H1 (cell line): Measurements from ENCODE around the gene LEMD2. TPM values are rescaled to one million over a fixed set of nuclear protein-coding genes. Genes with fewer than 3 reads are reported as not detected.

Experiments used
- CTCF ChIA-PET: fragments of 300-600 bp; sonication (Branson Sonifier 250); formaldehyde crosslinking; loops from one replicate; lab custom pipeline; 2021; ENCODE audit not compliant: partially characterized antibody; lab: Charles Lee
- POLR2A ChIA-PET: fragments of 300-600 bp; sonication (Branson Sonifier 250); formaldehyde crosslinking; loops from one replicate; lab custom pipeline; 2021; ENCODE audit warnings: inconsistent platforms; ENCODE audit not compliant: partially characterized antibody; lab: Charles Lee
- DNase-seq, 2 experiments: peaks; one replicate each; pipeline versions ENCODE4 v3.0.0 to v3.0.0-alpha.2; 2010 to 2022; ENCODE audit warnings: low spot score in 2 of 2, low read depth in 1 of 2, mixed read lengths in 1 of 2
- FAIRE-seq: peaks from 2 replicates; lab custom pipeline; 2011; peaks lifted over from hg19 to GRCh38; lab: Jason Lieb, UNC
- H2AFZ ChIP-seq: 2 replicates; pipeline ENCODE4 v1.8.1; 2012; ENCODE audit warnings: low read length, inconsistent platforms
- H2AK5ac ChIP-seq: 2 replicates; pipeline ENCODE4 v1.6.1; 2013; ENCODE audit warnings: low read depth, low read length
- H2BK120ac ChIP-seq: replicated peaks from 2 replicates; pipeline ENCODE3; 2013; ENCODE audit warnings: low read depth, low read length, inconsistent platforms
- H2BK12ac ChIP-seq: 2 replicates; pipeline ENCODE4 v1.6.1; 2013; ENCODE audit warnings: low read depth, low read length
- H2BK15ac ChIP-seq: 2 replicates; pipeline ENCODE4 v1.6.1; 2013; ENCODE audit warnings: low read length
- H2BK20ac ChIP-seq: 2 replicates; pipeline ENCODE4 v1.6.1; 2013; ENCODE audit warnings: low read length
- H2BK5ac ChIP-seq: 2 replicates; pipeline ENCODE4 v1.6.1; 2013; ENCODE audit warnings: low read depth, low read length
- H3K14ac ChIP-seq: 2 replicates; pipeline ENCODE4 v1.6.1; 2013; ENCODE audit warnings: inconsistent platforms; ENCODE audit not compliant: insufficient read length
- H3K18ac ChIP-seq: 2 replicates; pipeline ENCODE4 v1.6.1; 2013; ENCODE audit warnings: low read length; ENCODE audit errors: extremely low read depth
- H3K23ac ChIP-seq: 2 replicates; pipeline ENCODE4 v1.6.1; 2013; ENCODE audit warnings: inconsistent platforms; ENCODE audit not compliant: insufficient read length
- H3K23me2 ChIP-seq: 2 replicates; pipeline ENCODE4 v1.6.1; 2013; ENCODE audit warnings: low read depth, low read length
- H3K27ac ChIP-seq: 2 replicates; pipeline ENCODE4 v1.6.1; 2011; ENCODE audit warnings: low read depth, low read length, inconsistent platforms
- H3K27me3 ChIP-seq, 4 experiments: replicated peaks in 1 of 4; 1 replicate in 1 of 4; 2 replicates in 3 of 4; pipeline versions ENCODE4 v1.6.1 to v1.8.1; 2011 to 2013; ENCODE audit warnings: low read length in 3 of 4, mild to moderate bottlenecking in 3 of 4, inconsistent platforms in 2 of 4, mixed read lengths in 2 of 4, moderate library complexity in 1 of 4; ENCODE audit not compliant: control insufficient read depth in 3 of 4, insufficient read depth in 3 of 4; ENCODE audit errors: extremely low read depth in 1 of 4
- H3K36me3 ChIP-seq, 4 experiments: 2 replicates each; pipeline versions ENCODE4 v1.6.1 to v1.8.1; 2011 to 2013; ENCODE audit warnings: mild to moderate bottlenecking in 4 of 4, low read length in 3 of 4, moderate library complexity in 2 of 4, control low read depth in 1 of 4, inconsistent platforms in 1 of 4; ENCODE audit not compliant: insufficient read depth in 4 of 4, control insufficient read depth in 2 of 4
- H3K4ac ChIP-seq: replicated peaks from 2 replicates; pipeline ENCODE3; 2013; ENCODE audit warnings: low read length, low read depth, mixed read lengths, inconsistent platforms; ENCODE audit not compliant: insufficient read length
- H3K4me1 ChIP-seq, 4 experiments: replicated peaks in 1 of 4; 1 replicate in 1 of 4; 2 replicates in 3 of 4; pipeline versions ENCODE4 v1.6.1 to v1.8.1; 2011 to 2013; ENCODE audit warnings: low read length in 3 of 4, inconsistent platforms in 2 of 4, mixed read lengths in 1 of 4; ENCODE audit not compliant: insufficient read depth in 4 of 4, control insufficient read depth in 3 of 4
- H3K4me2 ChIP-seq, 2 experiments: 2 replicates each; pipeline versions ENCODE4 v1.6.1 to v1.8.1; 2011 to 2013; ENCODE audit warnings: low read depth in 2 of 2, low read length in 2 of 2, control low read depth in 1 of 2, inconsistent platforms in 1 of 2, mild to moderate bottlenecking in 1 of 2; ENCODE audit not compliant: insufficient read depth in 1 of 2
- H3K4me3 ChIP-seq, 4 experiments: fragments of 200-600, 300-600 bp in 1 of 4; sonication (generic), shearing (Covaris generic), sonication (Bioruptor Twin) in 1 of 4; 2 replicates each; pipeline versions ENCODE4 v1.5.1 to v1.8.1; 2011 to 2016; ENCODE audit warnings: low read length in 4 of 4, low read depth in 3 of 4, control low read depth in 2 of 4, inconsistent platforms in 2 of 4, mild to moderate bottlenecking in 2 of 4, mixed read lengths in 1 of 4, moderate library complexity in 1 of 4; ENCODE audit not compliant: insufficient read depth in 2 of 4; ENCODE audit errors: extremely low read depth in 1 of 4
- H3K56ac ChIP-seq: replicated peaks from 2 replicates; pipeline ENCODE3; 2013; ENCODE audit warnings: low read depth, mild to moderate bottlenecking, mixed read lengths, low read length, inconsistent platforms; ENCODE audit not compliant: insufficient read length
- H3K79me1 ChIP-seq: 2 replicates; pipeline ENCODE4 v1.6.1; 2013; ENCODE audit warnings: low read depth, low read length, control low read depth
- H3K79me2 ChIP-seq, 2 experiments: 2 replicates each; pipeline versions ENCODE4 v1.6.1 to v1.8.1; 2012 to 2013; ENCODE audit warnings: low read length in 2 of 2, mild to moderate bottlenecking in 2 of 2, inconsistent platforms in 1 of 2; ENCODE audit not compliant: insufficient read depth in 2 of 2, control insufficient read depth in 1 of 2
- H3K9ac ChIP-seq, 4 experiments: replicated peaks in 1 of 4; 1 replicate in 1 of 4; 2 replicates in 3 of 4; pipeline versions ENCODE4 v1.6.1 to v1.8.1; 2011 to 2013; ENCODE audit warnings: low read depth in 3 of 4, low read length in 3 of 4, control low read depth in 2 of 4, mild to moderate bottlenecking in 2 of 4, moderate library complexity in 2 of 4, inconsistent platforms in 1 of 4; ENCODE audit errors: extremely low read depth in 1 of 4
- H3K9me3 ChIP-seq, 2 experiments: 2 replicates each; pipeline versions ENCODE4 v1.6.1 to v1.8.1; 2012 to 2013; ENCODE audit warnings: mild to moderate bottlenecking in 2 of 2, moderate library complexity in 2 of 2, control low read depth in 1 of 2, inconsistent platforms in 1 of 2, low read depth in 1 of 2, low read length in 1 of 2, mixed read lengths in 1 of 2; ENCODE audit not compliant: insufficient read depth in 2 of 2
- H4K20me1 ChIP-seq, 2 experiments: replicated peaks in 1 of 2; 2 replicates each; pipeline versions ENCODE3 to v1.8.1; 2011 to 2013; ENCODE audit warnings: inconsistent platforms in 2 of 2, low read length in 2 of 2, mild to moderate bottlenecking in 1 of 2; ENCODE audit not compliant: insufficient read depth in 2 of 2, control insufficient read depth in 1 of 2
- H4K5ac ChIP-seq: 2 replicates; pipeline ENCODE4 v1.6.1; 2013; ENCODE audit warnings: low read length, low read depth, mixed read lengths, inconsistent platforms; ENCODE audit not compliant: insufficient read length
- H4K8ac ChIP-seq: 2 replicates; pipeline ENCODE4 v1.8.0; 2013; ENCODE audit warnings: mild to moderate bottlenecking, moderate library complexity, low read length, inconsistent platforms; ENCODE audit not compliant: insufficient read depth; ENCODE audit errors: extremely low read depth
- H4K91ac ChIP-seq: replicated peaks from 2 replicates; pipeline ENCODE3; 2013; ENCODE audit warnings: low read length, mixed read lengths, inconsistent platforms; ENCODE audit not compliant: insufficient read length
- BACH1 ChIP-seq: IDR thresholded peaks from 2 replicates; pipeline ENCODE4 v1.6.1; 2012; ENCODE audit warnings: low read length, improper control_type of control experiment
- BCL11A ChIP-seq, 2 experiments: IDR thresholded peaks; one replicate each; pipeline ENCODE4 v1.6.1; 2011; ENCODE audit warnings: low read depth in 2 of 2, low read length in 2 of 2, mild to moderate bottlenecking in 2 of 2
- CTBP2 ChIP-seq: IDR thresholded peaks from 2 replicates; pipeline ENCODE4 v1.7.0; 2011; ENCODE audit warnings: borderline replicate concordance, mild to moderate bottlenecking, moderate library complexity, mixed read lengths, low read length; ENCODE audit not compliant: insufficient read depth, insufficient read length
- CTCF ChIP-seq, 3 experiments: IDR thresholded peaks; 1 replicate in 2 of 3; 2 replicates in 1 of 3; pipeline versions ENCODE4 v1.5.1 to v1.6.1; 2011; ENCODE audit warnings: low read length in 3 of 3, mild to moderate bottlenecking in 3 of 3, inconsistent platforms in 2 of 3, low read depth in 1 of 3, moderate library complexity in 1 of 3; ENCODE audit not compliant: insufficient read depth in 1 of 3; ENCODE audit errors: control extremely low read depth in 1 of 3
- HDAC6 ChIP-seq: IDR thresholded peaks from one replicate; pipeline ENCODE4 v1.7.1; 2012; ENCODE audit warnings: low read depth, mild to moderate bottlenecking, inconsistent platforms, low read length, moderate library complexity
- MAFK ChIP-seq: IDR thresholded peaks from 2 replicates; pipeline ENCODE4 v1.6.1; 2012; ENCODE audit warnings: low read depth, mild to moderate bottlenecking, improper control_type of control experiment, low read length
- POU5F1 ChIP-seq: IDR thresholded peaks from 2 replicates; pipeline ENCODE4 v1.6.1; 2011; ENCODE audit warnings: low read depth, mild to moderate bottlenecking, low read length, moderate library complexity
- SAP30 ChIP-seq: fragments of 300-600 bp; sonication (generic); IDR thresholded peaks from 2 replicates; pipeline ENCODE4 v1.7.1; 2012; ENCODE audit warnings: low read length, moderate library complexity, mild to moderate bottlenecking, inconsistent platforms; ENCODE audit not compliant: insufficient read depth, insufficient replicate concordance
- SP1 ChIP-seq: IDR thresholded peaks from 2 replicates; pipeline ENCODE4 v1.6.1; 2011; ENCODE audit warnings: low read depth, low read length
- TAF7 ChIP-seq: optimal IDR thresholded peaks from 2 replicates; pipeline ENCODE3; 2011; ENCODE audit warnings: low read depth, mild to moderate bottlenecking, inconsistent platforms, low read length, moderate library complexity, borderline replicate concordance
- WGBS, 2 experiments: shearing (Covaris generic) in 1 of 2; methylation state at CpG; one replicate each; pipeline versions ENCODE4 v1.1.6 to v1.1.7; 2013 to 2015; ENCODE audit warnings: low lambda C conversion rate in 2 of 2, mixed read lengths in 2 of 2, inconsistent platforms in 1 of 2, low coverage in 1 of 2, missing lambda C conversion rate in 1 of 2; ENCODE audit not compliant: insufficient replicate concordance in 2 of 2, insufficient coverage in 1 of 2, insufficient read length in 1 of 2; ENCODE audit errors: extremely low coverage in 1 of 2, missing lambda C conversion rate in 1 of 2; 5-methylcytosine and 5-hydroxymethylcytosine counted together
- polyA plus RNA-seq, 7 experiments: library from polyadenylated mRNA; depleted of rRNA in 3 of 7; stranded (reverse) in 5 of 7; unstranded in 2 of 7; fragments of >200 nt in 5 of 7; fragments of 200-250 nt in 2 of 7; gene quantifications; 1 replicate in 5 of 7; 2 replicates in 1 of 7; 4 replicates in 1 of 7; pipeline versions ENCODE4 v1.2.1 to v1.2.3, GENCODE V29; 2011 to 2013; ENCODE audit warnings: missing spikeins in 2 of 7, mixed read lengths in 2 of 7
- total RNA-seq: library from RNA; stranded (reverse); fragmentation: NEBNext Ultra II Directional; extraction: Animal tissue kit (Norgen Biotek cat#: 25700); gene quantifications from 2 replicates; pipeline ENCODE4 v1.2.1, GENCODE V29; 2021
- TF ChIP-seq, protein P1 (sequence below): IDR thresholded peaks from 2 replicates; pipeline ENCODE4 v1.6.1; 2012; ENCODE audit warnings: inconsistent platforms

LEMD2 gene
- total and polyA plus RNA-seq, 2 of the 8 experiments (the other 6 are each of a cell fraction or from before 2014, with no cell fraction given) = 32.7 to 57.3 TPM

DNA sequence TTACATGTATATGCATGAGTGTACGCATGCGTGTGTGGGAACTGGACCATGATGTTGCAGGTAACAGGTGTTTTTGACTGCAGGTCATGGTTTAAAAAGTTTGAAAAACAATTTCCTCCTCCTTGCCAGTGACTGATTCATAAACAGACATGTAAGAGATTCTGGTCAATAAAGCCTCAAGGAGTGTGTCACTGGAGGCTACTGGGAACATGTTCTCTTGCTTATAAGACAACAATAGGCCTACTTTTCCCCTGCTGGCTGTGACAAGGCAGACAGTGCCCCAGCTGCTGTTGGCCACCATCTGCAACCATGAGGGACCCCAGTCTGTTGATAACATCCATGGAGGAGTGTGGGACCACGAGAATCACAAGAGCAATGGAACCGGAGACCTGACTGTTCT is 12.7 kb downstream of the LEMD2 start:
- DNase-seq = no peak
- no peak overlapping the region for H3K27ac ChIP-seq
- no peak for FAIRE-seq
- H2BK5ac ChIP-seq = no peak overlapping the region; the same call in 1 of the 2 replicates
- H2BK15ac ChIP-seq = no peak overlapping the region
- no peak overlapping the region for H3K4me3 ChIP-seq
- H3K9ac ChIP-seq = no peak overlapping the region
- H3K79me1 ChIP-seq = no peaks in the 10 kb centered on the region
- no peaks in the 10 kb centered on the region for H3K23me2 ChIP-seq
- no peak overlapping the region for H4K8ac ChIP-seq
- ChIA-PET CTCF (interaction anchor here (0.7 to 14.3 kb wide), 6 partner anchors 9 to 64 kb away, joined by 3 to 156 read pairs (median 4); no protein-coding TSS in a partner anchor), POLR2A (interaction anchor here (1.4 to 5.0 kb wide), 2 partner anchors 11 to 23 kb away, joined by 4 to 39 read pairs; partner anchors contain the start of gene LEMD2)
- no peak overlapping the region for H2AK5ac ChIP-seq
- no peak overlapping the region for H3K14ac ChIP-seq
- no peak overlapping the region for H3K4me2 ChIP-seq
- H2BK20ac ChIP-seq = no peak overlapping the region
- peaks cover 31 to 87% (median 54%) of the 10 kb centered on the region in 4 experiments for H3K36me3 ChIP-seq
- H3K4me1 ChIP-seq = peaks cover 12 to 38% (median 33%) of the 10 kb centered on the region in 4 experiments
- H3K23ac ChIP-seq = no peak overlapping the region
- no peak overlapping the region for H4K5ac ChIP-seq
- H3K56ac ChIP-seq = no peak overlapping the region
- peaks cover 0 to 6% of the 10 kb centered on the region in 2 experiments for H4K20me1 ChIP-seq
- no peak overlapping the region for H2AFZ ChIP-seq
- no peak overlapping the region for H4K91ac ChIP-seq
- no peak overlapping the region for H3K18ac ChIP-seq
- H2BK12ac ChIP-seq = no peak overlapping the region
- no peaks in the 10 kb centered on the region for H3K79me2 ChIP-seq
- H2BK120ac ChIP-seq = no peak overlapping the region
- H3K4ac ChIP-seq = no peak overlapping the region
- 90% methylated on average over 4 of the region's 4 CpGs; no CpG with 5 or more reads in 1 of the 2 experiments for WGBS, 2 experiments
- H3K9me3 ChIP-seq = no peaks in the 10 kb centered on the region
- H3K27me3 ChIP-seq = no peaks in the 10 kb centered on the region
- no peak for TF ChIP-seq BCL11A (IDR thresholded peaks at IDR 0.05; ENCODE audit: low read depth in 2 of 2, low read length in 2 of 2)
- TF ChIP-seq CTCF (IDR thresholded peaks at IDR 0.05; ENCODE audit: control extremely low read depth in 1 of 3, insufficient read depth in 1 of 3, low read depth in 1 of 3, low read length in 3 of 3) = no peak
- TF ChIP-seq BACH1 = no peak
- TF ChIP-seq MAFK = no peak
- no peak for TF ChIP-seq HDAC6
- TF ChIP-seq SP1 = no peak
- no peak for TF ChIP-seq POU5F1
- TF ChIP-seq, protein P1, sequence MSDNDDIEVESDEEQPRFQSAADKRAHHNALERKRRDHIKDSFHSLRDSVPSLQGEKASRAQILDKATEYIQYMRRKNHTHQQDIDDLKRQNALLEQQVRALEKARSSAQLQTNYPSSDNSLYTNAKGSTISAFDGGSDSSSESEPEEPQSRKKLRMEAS = no peak
- no peak for TF ChIP-seq SAP30
- no peak for TF ChIP-seq TAF7
- TF ChIP-seq CTBP2 = no peak
